Measurements from ENCODE around the gene EXOC2. TPM values are rescaled to one million over a fixed set of nuclear protein-coding genes. Genes with fewer than 3 reads are reported as not detected.

EXOC2 gene
- total RNA-seq, 1 donor from 2014 or later: 22.0 TPM

GRCh38 chr6:438634-439170 is 254.2 kb downstream of the EXOC2 start:
- DNase-seq (ENCODE audit: low read depth): no peak
- TF ChIP-seq CTCF (conservative IDR thresholded peaks at IDR 0.05; ENCODE audit: low read depth, low read length): no peak
- H3K4me3 ChIP-seq (ENCODE audit: low read depth, low read length): no peak overlapping the region

DNA sequence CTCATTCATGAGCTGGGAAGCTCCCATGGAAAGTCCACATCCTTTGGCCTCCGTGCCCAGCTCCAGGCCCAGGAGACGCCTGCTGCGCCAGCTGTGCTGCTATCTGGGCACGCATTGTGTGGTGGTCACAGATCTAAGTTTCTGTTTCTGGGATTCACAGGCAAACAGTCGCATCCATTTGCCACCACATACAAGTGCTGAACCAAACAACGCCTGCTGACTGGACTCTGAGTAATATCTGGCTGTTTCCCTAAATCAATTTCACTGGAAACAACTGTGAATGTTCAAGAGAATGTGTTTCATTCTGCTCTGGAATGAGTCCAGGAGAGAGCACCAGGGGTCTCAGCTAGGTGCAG is 255.9 kb downstream of the EXOC2 start:
- TF ChIP-seq CTCF (conservative IDR thresholded peaks at IDR 0.05; ENCODE audit: low read depth, low read length): no peak
- DNase-seq (ENCODE audit: low read depth): no peak
- no peak overlapping the region for H3K4me3 ChIP-seq (ENCODE audit: low read depth, low read length)

GRCh38 chr6:436308-437036 is 256.5 kb downstream of the EXOC2 start:
- TF ChIP-seq CTCF (conservative IDR thresholded peaks at IDR 0.05; ENCODE audit: low read depth, low read length): no peak
- H3K4me3 ChIP-seq (ENCODE audit: low read depth, low read length): no peak overlapping the region

GRCh38 chr6:435441-436307 is 257.3 kb downstream of the EXOC2 start:
- TF ChIP-seq CTCF (conservative IDR thresholded peaks at IDR 0.05; ENCODE audit: low read depth, low read length): no peak
- DNase-seq (ENCODE audit: low read depth): no peak
- no peak overlapping the region for H3K4me3 ChIP-seq (ENCODE audit: low read depth, low read length)

More at GRCh38 chr6:436308-437036, 256.5 kb downstream of the EXOC2 start:
- no peak for DNase-seq (ENCODE audit: low read depth)

Other genes starting within 250 kb of the EXOC2 start
- 0.22 TPM in 1 of 2 replicates, not detected in the other for gene HUS1B, start 36.0 kb downstream of the EXOC2 start, total RNA-seq